Measurements from ENCODE around the gene DESI1. TPM values are rescaled to one million over a fixed set of nuclear protein-coding genes. Genes with fewer than 3 reads are reported as not detected.
"Not testable (repeated sequence)": the region's sequence is repeated elsewhere in the genome, so short reads cannot be mapped to it uniquely, and the experiment has no call there.

DESI1 gene
- total RNA-seq, 2 experiments from 2014 or later = 48.0 to 55.1 TPM

GRCh38 chr22:41560095-41560471, 60.8 kb downstream of the DESI1 start:
- TF ChIP-seq CTCF (IDR thresholded peaks at IDR 0.05) = no peak
- intact Hi-C loops (cut with micrococcal nuclease) = no loop called here
- DNase-seq (no peak), ATAC-seq (no peak)
- Mint-ChIP-seq H3K27me3 (peaks cover 17% of the 10 kb centered on the region), H3K4me3 (no peak overlapping the region), H3K9me3 (no peaks in the 10 kb centered on the region), H3K36me3 (ENCODE audit: low read depth) (no peaks in the 10 kb centered on the region), H3K4me1 (ENCODE audit: low read depth) (peaks cover 7% of the 10 kb centered on the region), H3K27ac (no peak overlapping the region)
- CTCF ChIA-PET = interaction anchor here (0.6 kb wide), 1 partner anchor 967 kb away, joined by 3 read pairs; no protein-coding TSS in a partner anchor
- POLR2A ChIA-PET = no interaction called here

- H3K4me3 Mint-ChIP-seq; H3K36me3 Mint-ChIP-seq (ENCODE audit: low read depth); ATAC-seq; intact Hi-C loops (cut with micrococcal nuclease); POLR2A ChIA-PET; H3K9me3 Mint-ChIP-seq; H3K27ac Mint-ChIP-seq; CTCF ChIA-PET; H3K4me1 Mint-ChIP-seq (ENCODE audit: low read depth); DNase-seq: not testable (repeated sequence)
- peaks cover 17% of the 10 kb centered on the region for H3K27me3 Mint-ChIP-seq
These were observed 62.6 kb downstream of the DESI1 start for GRCh38 chr22:41558241-41558630.

GRCh38 chr22:41557401-41558240, 63.2 kb downstream of the DESI1 start:
- Mint-ChIP-seq H3K4me1 (ENCODE audit: low read depth) (peaks cover 7% of the 10 kb centered on the region), H3K4me3 (no peak overlapping the region)
- POLR2A ChIA-PET = interaction anchor here (0.8 to 1.3 kb wide), 3 partner anchors 19 to 46 kb away, joined by 3 to 4 read pairs (median 3); partner anchors contain the start of gene PMM1

GRCh38 chr22:41556561-41556960, 64.3 kb downstream of the DESI1 start:
- Mint-ChIP-seq H3K4me1 (ENCODE audit: low read depth) (peaks cover 7% of the 10 kb centered on the region), H3K4me3 (no peak overlapping the region), H3K27ac (no peak overlapping the region), H3K9me3 (no peaks in the 10 kb centered on the region), H3K36me3 (ENCODE audit: low read depth) (no peaks in the 10 kb centered on the region), H3K27me3 (peaks cover 20% of the 10 kb centered on the region)
- ATAC-seq = no peak
- no peak for DNase-seq
- intact Hi-C loops (cut with micrococcal nuclease) = no loop called here
- ChIA-PET CTCF (interaction anchor here (1.8 kb wide), 1 partner anchor 39 kb away, joined by 4 read pairs; no protein-coding TSS in a partner anchor), POLR2A (interaction anchor here (1.1 to 1.3 kb wide), 2 partner anchors 34 to 48 kb away, joined by 3 read pairs; partner anchors contain the start of gene PMM1)
- no peak for TF ChIP-seq CTCF (IDR thresholded peaks at IDR 0.05)

More at GRCh38 chr22:41557401-41558240, 63.2 kb downstream of the DESI1 start:
- H3K27ac Mint-ChIP-seq = no peak overlapping the region
- ATAC-seq = peak; percentile 75
- no peaks in the 10 kb centered on the region for H3K9me3 Mint-ChIP-seq
- intact Hi-C loops (cut with micrococcal nuclease) = no loop called here
- CTCF ChIA-PET = interaction anchor here (1.1 to 1.8 kb wide), 2 partner anchors 19 to 40 kb away, joined by 4 to 6 read pairs; no protein-coding TSS in a partner anchor
- peaks cover 20% of the 10 kb centered on the region for H3K27me3 Mint-ChIP-seq
- no peaks in the 10 kb centered on the region for H3K36me3 Mint-ChIP-seq (ENCODE audit: low read depth)
- TF ChIP-seq CTCF (IDR thresholded peaks at IDR 0.05) = no peak
- peak; percentile 41 for DNase-seq

- POLR2A ChIA-PET = interaction anchor here (0.6 kb wide), 1 partner anchor 195 kb away, joined by 5 read pairs; no protein-coding TSS in a partner anchor
- Mint-ChIP-seq H3K27me3 (peaks cover 13% of the 10 kb centered on the region), H3K9me3 (no peaks in the 10 kb centered on the region)
These were observed 65.4 kb downstream of the DESI1 start for GRCh38 chr22:41555325-41555982.

More at GRCh38 chr22:41555325-41555982, 65.4 kb downstream of the DESI1 start:
- TF ChIP-seq CTCF (IDR thresholded peaks at IDR 0.05) = no peak
- Mint-ChIP-seq H3K27ac (no peak overlapping the region), H3K36me3 (ENCODE audit: low read depth) (no peaks in the 10 kb centered on the region), H3K4me3 (no peak overlapping the region), H3K4me1 (ENCODE audit: low read depth) (peaks cover 7% of the 10 kb centered on the region)
- ATAC-seq = no peak
- DNase-seq = no peak
- intact Hi-C loops (cut with micrococcal nuclease) = no loop called here
- CTCF ChIA-PET = interaction anchor here (0.9 to 1.8 kb wide), 2 partner anchors 8 to 38 kb away, joined by 4 read pairs; no protein-coding TSS in a partner anchor

Data from activated CD8-positive, alpha-beta T cell treated with anti-CD3 and anti-CD28 coated beads for 36 hours (primary cell).